ENCODE measurements around the gene PMPCA.

The PMPCA gene

DNA sequence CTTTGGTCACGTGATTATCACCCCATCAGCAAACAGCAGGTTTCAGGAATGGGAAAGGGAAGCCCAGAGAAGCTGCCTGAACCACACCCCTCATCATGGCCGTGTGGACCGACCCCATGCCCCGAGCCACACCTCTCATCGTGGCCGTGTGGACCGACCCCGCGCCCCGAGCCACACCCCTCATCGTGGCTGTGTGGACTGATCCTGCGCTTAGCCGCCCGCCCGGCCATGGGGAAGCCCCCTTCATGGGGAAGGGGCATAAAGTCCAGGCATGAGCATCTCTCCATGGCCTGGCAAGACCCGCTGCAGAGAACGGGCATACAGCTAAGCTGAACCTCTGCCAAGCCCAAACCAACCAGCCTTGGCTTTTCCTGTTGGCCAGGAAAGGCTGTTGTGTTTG, 16.9 kb upstream of the PMPCA start:
- TF ChIP-seq, protein P1, sequence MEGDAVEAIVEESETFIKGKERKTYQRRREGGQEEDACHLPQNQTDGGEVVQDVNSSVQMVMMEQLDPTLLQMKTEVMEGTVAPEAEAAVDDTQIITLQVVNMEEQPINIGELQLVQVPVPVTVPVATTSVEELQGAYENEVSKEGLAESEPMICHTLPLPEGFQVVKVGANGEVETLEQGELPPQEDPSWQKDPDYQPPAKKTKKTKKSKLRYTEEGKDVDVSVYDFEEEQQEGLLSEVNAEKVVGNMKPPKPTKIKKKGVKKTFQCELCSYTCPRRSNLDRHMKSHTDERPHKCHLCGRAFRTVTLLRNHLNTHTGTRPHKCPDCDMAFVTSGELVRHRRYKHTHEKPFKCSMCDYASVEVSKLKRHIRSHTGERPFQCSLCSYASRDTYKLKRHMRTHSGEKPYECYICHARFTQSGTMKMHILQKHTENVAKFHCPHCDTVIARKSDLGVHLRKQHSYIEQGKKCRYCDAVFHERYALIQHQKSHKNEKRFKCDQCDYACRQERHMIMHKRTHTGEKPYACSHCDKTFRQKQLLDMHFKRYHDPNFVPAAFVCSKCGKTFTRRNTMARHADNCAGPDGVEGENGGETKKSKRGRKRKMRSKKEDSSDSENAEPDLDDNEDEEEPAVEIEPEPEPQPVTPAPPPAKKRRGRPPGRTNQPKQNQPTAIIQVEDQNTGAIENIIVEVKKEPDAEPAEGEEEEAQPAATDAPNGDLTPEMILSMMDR (IDR thresholded peaks at IDR 0.05; ENCODE audit: low read depth, low read length, missing control alignments), result no peak

DNA sequence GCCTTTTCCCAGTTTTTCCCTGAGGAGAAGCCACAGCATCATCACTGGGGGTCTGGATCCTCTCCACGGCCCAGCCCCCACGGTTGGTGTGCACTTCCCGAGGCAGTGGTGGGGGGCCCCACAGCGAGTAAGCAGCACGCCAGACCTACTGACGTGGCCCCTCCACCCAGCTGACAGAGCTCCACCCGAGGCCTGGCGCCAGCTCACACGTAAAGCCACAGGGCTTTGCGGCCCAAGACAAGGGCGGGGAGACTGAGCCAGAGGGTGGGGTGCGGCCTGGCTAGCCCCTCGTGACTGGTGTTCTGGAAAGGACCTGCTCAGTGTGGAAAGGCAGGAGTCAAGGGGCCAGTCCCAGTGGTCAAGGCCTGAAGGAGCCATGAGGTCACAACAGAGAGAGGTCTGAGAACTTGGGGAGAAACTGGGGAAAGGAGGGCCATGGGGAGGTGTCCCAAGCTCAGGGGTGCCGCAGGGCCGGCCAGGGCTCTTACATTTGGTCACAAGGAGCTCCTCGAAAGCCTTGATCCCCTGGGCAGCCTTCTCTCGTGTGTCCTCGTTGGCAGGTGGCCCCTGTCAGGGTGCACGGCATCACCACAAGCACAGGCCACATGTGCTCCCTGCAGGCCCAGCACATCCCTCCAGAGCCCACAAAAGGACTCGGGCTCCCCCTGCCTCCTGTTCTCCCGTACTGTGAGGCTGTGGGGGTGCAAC, 16.0 kb upstream of the PMPCA start:
- Histone ChIP-seq H3K27ac (no peak overlapping the region), H3K27me3 (replicated peaks) (no peaks in the 10 kb centered on the region), H3K4me3 (ENCODE audit: low read depth, low read length) (no peak overlapping the region), H3K36me3 (replicated peaks) (peaks cover 81% of the 10 kb centered on the region)
- no peak for DNase-seq
- in situ Hi-C loops (cut with HindIII; ENCODE audit: low pct_ligation_motif_present, low sequenced_read_pairs), result no loop called here
- TF ChIP-seq, protein P1 (IDR thresholded peaks at IDR 0.05; ENCODE audit: low read depth, low read length, missing control alignments), result no peak

More for the DNA sequence above, 16.9 kb upstream of the PMPCA start:
- Histone ChIP-seq H3K27ac (no peak overlapping the region), H3K36me3 (replicated peaks) (peaks cover 89% of the 10 kb centered on the region), H3K4me3 (ENCODE audit: low read depth, low read length) (no peak overlapping the region), H3K27me3 (replicated peaks) (no peaks in the 10 kb centered on the region)
- no peak for DNase-seq
- in situ Hi-C loops (cut with HindIII; ENCODE audit: low pct_ligation_motif_present, low sequenced_read_pairs), result no loop called here

DNA sequence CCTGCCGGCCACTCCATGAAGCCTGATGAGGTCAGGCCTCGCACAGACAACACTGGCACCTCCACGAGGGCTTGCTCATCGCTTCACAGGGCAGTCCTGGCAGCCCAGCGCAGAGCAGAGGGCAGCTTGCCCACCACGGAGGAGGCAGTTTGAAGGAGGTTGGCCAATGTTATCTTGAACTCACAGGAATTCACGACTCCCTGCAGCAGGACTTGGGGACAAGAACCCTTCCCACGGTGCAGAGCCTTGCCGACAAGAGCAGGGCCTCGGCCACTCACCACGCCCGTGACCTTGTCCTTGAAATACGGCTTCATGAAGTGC, 15.5 kb upstream of the PMPCA start:
- no peaks in the 10 kb centered on the region for H3K27me3 ChIP-seq (replicated peaks)
- peaks cover 76% of the 10 kb centered on the region for H3K36me3 ChIP-seq (replicated peaks)
- in situ Hi-C loops (cut with HindIII; ENCODE audit: low pct_ligation_motif_present, low sequenced_read_pairs), result no loop called here
- no peak overlapping the region for H3K4me3 ChIP-seq (ENCODE audit: low read depth, low read length)
- DNase-seq, result no peak
- H3K27ac ChIP-seq, result no peak overlapping the region
- TF ChIP-seq, protein P1 (IDR thresholded peaks at IDR 0.05; ENCODE audit: low read depth, low read length, missing control alignments), result no peak

DNA sequence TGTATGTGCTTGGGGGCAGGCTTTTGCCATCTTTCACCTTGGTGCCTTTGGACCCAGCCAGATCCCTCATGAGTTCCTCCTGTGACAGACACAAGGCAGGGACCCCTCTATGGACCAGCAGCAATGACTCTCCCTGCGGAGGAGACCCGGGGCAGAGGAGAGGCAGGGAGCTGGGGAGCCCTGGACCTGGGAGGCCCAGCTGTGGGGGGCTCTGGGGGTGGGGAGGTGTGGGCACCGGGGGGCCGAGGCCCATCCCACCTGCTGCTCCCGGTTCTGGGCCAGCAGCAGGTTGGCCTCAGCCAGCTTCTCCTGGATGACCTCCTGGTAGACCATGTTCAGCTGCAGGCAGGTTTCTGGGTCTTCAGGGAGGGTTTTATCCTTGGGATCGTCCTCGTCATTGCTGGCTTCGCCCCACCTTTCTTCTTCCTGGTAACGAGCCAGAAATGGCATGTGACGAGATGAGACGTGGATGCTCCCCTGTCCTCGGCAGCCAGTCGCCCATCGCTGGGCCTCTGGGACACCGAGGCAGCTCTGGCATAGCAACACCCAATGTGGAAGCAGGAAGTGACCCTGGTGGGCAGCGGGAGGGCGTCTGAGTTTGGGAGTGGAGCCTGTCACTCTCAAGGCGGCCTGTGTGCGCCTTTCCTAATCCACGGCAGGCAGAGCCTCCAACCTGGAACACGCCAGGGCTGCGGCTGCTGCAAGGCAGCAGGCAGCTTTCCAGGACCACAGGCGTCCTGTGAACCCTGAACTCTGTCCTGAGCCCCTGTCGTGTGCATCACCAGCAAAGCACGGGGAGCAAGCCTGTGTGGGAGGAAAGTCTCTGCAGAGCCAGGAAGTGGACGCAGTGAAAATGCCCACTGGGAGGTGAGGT, 14.9 kb upstream of the PMPCA start:
- TF ChIP-seq, protein P1 (IDR thresholded peaks at IDR 0.05; ENCODE audit: low read depth, low read length, missing control alignments), result no peak
- in situ Hi-C loops (cut with HindIII; ENCODE audit: low pct_ligation_motif_present, low sequenced_read_pairs), result no loop called here
- no peak for DNase-seq
- Histone ChIP-seq H3K27me3 (replicated peaks) (no peaks in the 10 kb centered on the region), H3K27ac (no peak overlapping the region), H3K36me3 (replicated peaks) (peaks cover 74% of the 10 kb centered on the region), H3K4me3 (ENCODE audit: low read depth, low read length) (no peak overlapping the region)

DNA sequence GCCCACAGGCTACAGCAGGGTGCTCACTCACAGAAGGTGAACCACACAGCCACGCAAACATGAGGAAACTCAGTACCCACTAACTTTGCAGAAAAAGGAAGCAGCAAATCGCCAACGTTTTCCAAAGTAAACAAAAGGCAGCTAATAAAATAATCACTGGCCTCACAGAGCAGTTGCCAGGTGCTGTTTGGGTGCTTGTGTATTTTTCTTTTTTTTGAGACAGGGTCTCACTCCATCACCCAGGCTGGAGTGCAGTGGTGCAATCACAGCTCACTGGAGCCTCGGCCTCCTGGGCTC, 14.3 kb upstream of the PMPCA start:
- Histone ChIP-seq H3K27ac (no peak overlapping the region), H3K36me3 (replicated peaks) (peaks cover 71% of the 10 kb centered on the region), H3K27me3 (replicated peaks) (no peaks in the 10 kb centered on the region), H3K4me3 (ENCODE audit: low read depth, low read length) (no peak overlapping the region)
- TF ChIP-seq, protein P1 (IDR thresholded peaks at IDR 0.05; ENCODE audit: low read depth, low read length, missing control alignments), result no peak
- DNase-seq, result no peak
- in situ Hi-C loops (cut with HindIII; ENCODE audit: low pct_ligation_motif_present, low sequenced_read_pairs), result no loop called here
